ENCODE measurements around the gene RALGDS. TPM values are rescaled to one million over a fixed set of nuclear protein-coding genes. Genes with fewer than 3 reads are reported as not detected.
A peak's percentile ranks its signal among the peaks of the same experiment; 100 is the strongest.

Gene RALGDS
- total RNA-seq, 1 experiment from 2014 or later = 40.1 TPM

- Histone ChIP-seq H3K4me1 (ENCODE audit: insufficient read depth, low read length, poor library complexity, severe bottlenecking) (no peaks in the 10 kb centered on the region), H3K27me3 (replicated peaks; ENCODE audit: insufficient read depth, low read depth, low read length, poor library complexity) (no peaks in the 10 kb centered on the region), H3K4me3 (ENCODE audit: low read depth, low read length, poor library complexity, severe bottlenecking) (no peak overlapping the region), H3K36me3 (ENCODE audit: insufficient read depth, low read length, poor library complexity, severe bottlenecking) (no peaks in the 10 kb centered on the region), H3K27ac (ENCODE audit: low read depth, low read length, poor library complexity, severe bottlenecking) (no peak overlapping the region), H3K9me3 (ENCODE audit: low read depth, low read length, poor library complexity, severe bottlenecking) (no peaks in the 10 kb centered on the region)
- POLR2A ChIA-PET (ENCODE audit: low non-redundant PET) = no interaction called here
- DNase-seq (ENCODE audit: low spot score) = no peak
- TF ChIP-seq CTCF (conservative IDR thresholded peaks at IDR 0.05; ENCODE audit: low read depth, low read length) = no peak
- TF ChIP-seq EZH2 (IDR thresholded peaks at IDR 0.05; ENCODE audit: borderline replicate concordance, low read depth, low read length, poor library complexity, severe bottlenecking) = no peak
- no TSS peak for BruUV-seq (replicated peaks)
- CTCF ChIA-PET = interaction anchor here (0.6 kb wide), 1 partner anchor 27 kb away, joined by 8 read pairs; no protein-coding TSS in a partner anchor
- intact Hi-C loops (cut with micrococcal nuclease; ENCODE audit: unreplicated experiment) = no loop called here
These were observed 40.5 kb upstream of the RALGDS start for GRCh38 chr9:133161547-133161950.

DNA sequence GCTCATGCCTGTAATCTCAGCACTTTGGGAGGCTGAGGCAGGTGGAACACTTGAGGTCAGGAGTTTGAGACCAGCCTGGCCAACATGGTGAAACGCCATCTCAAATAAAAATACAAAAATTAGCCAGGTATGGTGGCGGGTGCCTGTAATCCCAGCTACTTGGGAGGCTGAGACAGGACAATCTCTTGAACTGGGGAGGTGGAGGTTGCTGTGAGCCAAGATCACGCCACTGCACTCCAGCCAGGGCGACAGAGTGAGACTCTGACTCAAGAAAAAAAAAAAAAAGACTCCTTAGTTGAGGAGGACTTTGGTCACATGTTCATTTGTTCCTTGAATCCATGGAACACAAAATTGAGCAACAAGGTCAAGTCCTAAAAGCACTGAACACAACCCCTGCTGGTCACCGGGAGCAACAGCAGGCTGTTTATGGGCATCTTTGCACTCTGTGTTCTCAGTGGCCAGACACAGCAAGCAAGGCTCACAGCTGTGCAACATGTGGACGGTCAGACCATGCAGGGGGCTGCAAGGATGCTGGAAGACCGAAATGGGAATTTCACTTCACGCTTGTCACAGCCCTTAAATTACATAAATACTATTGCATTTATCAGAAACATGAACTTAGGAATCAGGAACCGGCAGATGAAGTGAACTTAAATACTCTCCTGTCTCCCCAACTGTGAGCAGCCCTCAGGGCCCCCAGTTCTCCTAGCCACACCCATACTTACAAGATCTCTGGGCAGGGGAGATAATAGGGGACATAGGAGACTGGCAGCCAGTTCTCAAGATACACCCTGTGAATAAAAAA, 39.9 kb upstream of the RALGDS start:
- ChIA-PET CTCF (interaction anchor here (0.6 to 0.7 kb wide), 2 partner anchors 11 to 28 kb away, joined by 7 to 8 read pairs; no protein-coding TSS in a partner anchor), POLR2A (ENCODE audit: low non-redundant PET) (no interaction called here)
- no peaks in the 10 kb centered on the region for H3K36me3 ChIP-seq (ENCODE audit: insufficient read depth, low read length, poor library complexity, severe bottlenecking)
- peak; percentile 62 for DNase-seq (ENCODE audit: low spot score)
- TF ChIP-seq CTCF (conservative IDR thresholded peaks at IDR 0.05; ENCODE audit: low read depth, low read length) (peak; percentile 68), EZH2 (IDR thresholded peaks at IDR 0.05; ENCODE audit: borderline replicate concordance, low read depth, low read length, poor library complexity, severe bottlenecking) (no peak)
- no TSS peak for BruUV-seq (replicated peaks)
- H3K4me3 ChIP-seq (ENCODE audit: low read depth, low read length, poor library complexity, severe bottlenecking) = no peak overlapping the region
- no peaks in the 10 kb centered on the region for H3K4me1 ChIP-seq (ENCODE audit: insufficient read depth, low read length, poor library complexity, severe bottlenecking)
- no peaks in the 10 kb centered on the region for H3K27me3 ChIP-seq (replicated peaks; ENCODE audit: insufficient read depth, low read depth, low read length, poor library complexity)
- no peak overlapping the region for H3K27ac ChIP-seq (ENCODE audit: low read depth, low read length, poor library complexity, severe bottlenecking)
- intact Hi-C loops (cut with micrococcal nuclease; ENCODE audit: unreplicated experiment) = no loop called here
- no peaks in the 10 kb centered on the region for H3K9me3 ChIP-seq (ENCODE audit: low read depth, low read length, poor library complexity, severe bottlenecking)

- POLR2A ChIA-PET (ENCODE audit: low non-redundant PET) = no interaction called here
- CTCF ChIA-PET = no interaction called here
These were observed 37.7 kb upstream of the RALGDS start for GRCh38 chr9:133158695-133159094.

More at GRCh38 chr9:133158695-133159094, 37.7 kb upstream of the RALGDS start:
- Histone ChIP-seq H3K4me3 (ENCODE audit: low read depth, low read length, poor library complexity, severe bottlenecking) (no peak overlapping the region), H3K4me1 (ENCODE audit: insufficient read depth, low read length, poor library complexity, severe bottlenecking) (no peaks in the 10 kb centered on the region), H3K36me3 (ENCODE audit: insufficient read depth, low read length, poor library complexity, severe bottlenecking) (no peaks in the 10 kb centered on the region), H3K9me3 (ENCODE audit: low read depth, low read length, poor library complexity, severe bottlenecking) (no peaks in the 10 kb centered on the region), H3K27ac (ENCODE audit: low read depth, low read length, poor library complexity, severe bottlenecking) (no peak overlapping the region), H3K27me3 (replicated peaks; ENCODE audit: insufficient read depth, low read depth, low read length, poor library complexity) (no peaks in the 10 kb centered on the region)
- intact Hi-C loops (cut with micrococcal nuclease; ENCODE audit: unreplicated experiment) = no loop called here
- BruUV-seq (replicated peaks) = no TSS peak
- no peak for DNase-seq (ENCODE audit: low spot score)
- TF ChIP-seq EZH2 (IDR thresholded peaks at IDR 0.05; ENCODE audit: borderline replicate concordance, low read depth, low read length, poor library complexity, severe bottlenecking) (no peak), CTCF (conservative IDR thresholded peaks at IDR 0.05; ENCODE audit: low read depth, low read length) (no peak)

Measured in A673 (cell line).